CD4-positive, alpha-beta T cell treated with Interleukin-15 for 1 hour (primary cell): ENCODE measurements around the gene COL5A2.
A peak's percentile ranks its signal among the peaks of the same experiment; 100 is the strongest.

Source experiments
- DNase-seq: peaks from one replicate; pipeline ENCODE4 v3.0.0-alpha.2; 2020

Gene COL5A2

GRCh38 chr2:189147361-189147760, 32.2 kb downstream of the COL5A2 start:
- DNase-seq: no peak

- DNase-seq: no peak
Measured at GRCh38 chr2:189146553-189146952, 33.0 kb downstream of the COL5A2 start.

- DNase-seq: no peak
Measured at GRCh38 chr2:189144700-189145211, 34.8 kb downstream of the COL5A2 start.

- no peak for DNase-seq
Measured at GRCh38 chr2:189143925-189144324, 35.6 kb downstream of the COL5A2 start.

GRCh38 chr2:189142893-189143759, 36.4 kb downstream of the COL5A2 start:
- peak; percentile 23 for DNase-seq

- no peak for DNase-seq
Measured at GRCh38 chr2:189138800-189139199, 40.8 kb downstream of the COL5A2 start.

GRCh38 chr2:189137519-189137918, 42.0 kb downstream of the COL5A2 start:
- DNase-seq: no peak

- DNase-seq: no peak
Measured at GRCh38 chr2:189134485-189134884, 45.1 kb downstream of the COL5A2 start.

GRCh38 chr2:189131991-189132390, 47.6 kb downstream of the COL5A2 start:
- no peak for DNase-seq

- no peak for DNase-seq
Measured at GRCh38 chr2:189129971-189130370, 49.6 kb downstream of the COL5A2 start.

- DNase-seq: no peak
Measured at GRCh38 chr2:189128970-189129369, 50.6 kb downstream of the COL5A2 start.

- no peak for DNase-seq
Measured at GRCh38 chr2:189127756-189128155, 51.8 kb downstream of the COL5A2 start.

GRCh38 chr2:189125195-189125594, 54.4 kb downstream of the COL5A2 start:
- no peak for DNase-seq

GRCh38 chr2:189124175-189124574, 55.4 kb downstream of the COL5A2 start:
- no peak for DNase-seq

GRCh38 chr2:189118386-189118785, 61.2 kb downstream of the COL5A2 start:
- no peak for DNase-seq

- no peak for DNase-seq
Measured at GRCh38 chr2:189116979-189117378, 62.6 kb downstream of the COL5A2 start.

- DNase-seq: no peak
Measured at GRCh38 chr2:189116087-189116486, 63.5 kb downstream of the COL5A2 start.

GRCh38 chr2:189115126-189115525, 64.4 kb downstream of the COL5A2 start:
- no peak for DNase-seq

- no peak for DNase-seq
Measured at GRCh38 chr2:189113963-189114362, 65.6 kb downstream of the COL5A2 start.

GRCh38 chr2:189111063-189111715, 68.4 kb downstream of the COL5A2 start:
- DNase-seq: no peak

GRCh38 chr2:189109921-189110397, 69.6 kb downstream of the COL5A2 start:
- no peak for DNase-seq

GRCh38 chr2:189104934-189105333, 74.6 kb downstream of the COL5A2 start:
- no peak for DNase-seq

- no peak for DNase-seq
Measured at GRCh38 chr2:189102735-189103134, 76.8 kb downstream of the COL5A2 start.

- no peak for DNase-seq
Measured at GRCh38 chr2:189097934-189098333, 81.6 kb downstream of the COL5A2 start.
